Heart left ventricle (tissue), 16 donors: ENCODE data around the gene KLK7. TPM values are rescaled to one million over a fixed set of nuclear protein-coding genes. Genes with fewer than 3 reads are reported as not detected.

Experiments
- ATAC-seq, 4 donors: fragments of 200-7000 bp; cut with Tn5 transposase; one replicate each; pipeline ENCODE4 v1.9.1; 2020 to 2022; ENCODE audit warnings: moderate library complexity in 4 of 4, mild to moderate bottlenecking in 3 of 4, moderate number of reproducible peaks in 1 of 4
- DNase-seq, 5 donors: peaks; one replicate each; pipeline ENCODE4 v3.0.0-alpha.2; 2020
- H3K27ac ChIP-seq, 12 donors: fragments of 200-600 bp; sonication (generic) in 4 of 12; one replicate each; pipeline versions ENCODE4 v1.5.0 to v1.8.0; 2016 to 2022; ENCODE audit warnings: mild to moderate bottlenecking in 2 of 12
- H3K27me3 ChIP-seq, 9 donors: fragments of 200-600 bp; sonication (generic) in 2 of 9; one replicate each; pipeline versions ENCODE4 v1.5.1 to v1.8.0; 2016 to 2022; ENCODE audit warnings: mild to moderate bottlenecking in 3 of 9
- H3K36me3 ChIP-seq, 9 donors: fragments of 200-600 bp; sonication (generic) in 2 of 9; one replicate each; pipeline versions ENCODE4 v1.5.0 to v1.8.0; 2018 to 2022; ENCODE audit warnings: mild to moderate bottlenecking in 2 of 9
- H3K4me1 ChIP-seq, 12 donors: fragments of 200-600 bp; sonication (generic) in 4 of 12; one replicate each; pipeline versions ENCODE4 v1.5.0 to v1.8.0; 2016 to 2022; ENCODE audit warnings: mild to moderate bottlenecking in 3 of 12
- H3K4me3 ChIP-seq, 12 donors: fragments of 200-600 bp; sonication (generic) in 4 of 12; one replicate each; pipeline versions ENCODE4 v1.5.0 to v1.8.0; 2017 to 2022; ENCODE audit warnings: mild to moderate bottlenecking in 9 of 12, moderate library complexity in 4 of 12
- H3K9me3 ChIP-seq, 12 donors: fragments of 200-600 bp; sonication (generic) in 4 of 12; one replicate each; pipeline versions ENCODE4 v1.5.0 to v1.8.0; 2016 to 2022; ENCODE audit warnings: mild to moderate bottlenecking in 1 of 12
- CTCF ChIP-seq, 12 donors: fragments of 200-600 bp; sonication (generic) in 4 of 12; IDR thresholded peaks; one replicate each; pipeline versions ENCODE4 v1.5.0 to v1.8.0; 2018 to 2022; ENCODE audit warnings: antibody characterized with exemption in 12 of 12, mild to moderate bottlenecking in 5 of 12
- POLR2A ChIP-seq, 2 donors: fragments of 450-650 bp; IDR thresholded peaks; one replicate each; pipeline ENCODE4 v1.6.1; 2017; ENCODE audit warnings: antibody characterized with exemption in 2 of 2, mild to moderate bottlenecking in 2 of 2, moderate library complexity in 2 of 2
- WGBS, 4 donors: extraction: QIAGEN DNeasy Blood & Tissue Kit in 2 of 4; methylation state at CpG; one replicate each; pipeline versions ENCODE4 v1.1.5 to v1.1.7; 2013 to 2018; 5-methylcytosine and 5-hydroxymethylcytosine counted together
- intact Hi-C, 10 donors: fragments of 100-400 bp; cut with DNase I; formaldehyde crosslinking; loops; one replicate each; pipeline versions ENCODE4 v1.11.1 to v1.14.2; 2022
- long read RNA-seq, 3 donors: library from polyadenylated mRNA; unstranded; transcript quantifications; one replicate each; pipeline ENCODE4 v2.0.0, GENCODE V29; 2020 to 2021
- polyA plus RNA-seq, 2 donors: library from polyadenylated mRNA; stranded (reverse); fragments of 200-250 nt; gene quantifications; one replicate each; pipeline ENCODE4 v1.2.3, GENCODE V29; 2013
- total RNA-seq, 9 donors: library from RNA; depleted of rRNA in 2 of 9; stranded (reverse); fragments of >200 nt in 2 of 9; fragmentation: NEBNext Ultra II Directional in 3 of 9; extraction: Animal tissue kit (Norgen Biotek cat#: 25700) in 3 of 9; gene quantifications; one replicate each; pipeline versions ENCODE4 v1.1.0 to v1.2.4, GENCODE V29; 2016 to 2023
- donor health status: ischemic (EF 13 %, LVEDD 7.1; RV severe dilation, severe dysfunction).
- donor health status: healthy with polysubstance abuse.
- donor health status: DM: no; HTN: yes; CAD: no.
- donor health status: DM: no; HTN: no; CAD: no.
- donor health status: ischemic (EF 25% LVEDD 6.9; RV normal size, moderate dysfunction).
- donor health status: ischemic (EF 25% LVEDD 5.7; RV mildly dilated, moderate dysfunction).
- donor health status: healthy.
- donor health status: DM: yes; HTN: yes; CAD: no.
- donor health status: ischemic (EF 35%, LVEDD 5.7; RV mildly dilated, moderate dysfunction).
- donor health status: nonischemic (EF 11% LVEDD 7.7; RV severe dilation, severe dysfunction).
- donor health status: DM: yes; HTN: yes; CAD: no.
- donor health status: PGD.
- donor health status: ischemic (EF 29% LVEDD 5.4; RV normal size, mild dysfunction).
- donor health status: nonischemic (EF 23%, LVEDD 6.1; RV moderate dilation, normal function).

The KLK7 gene
- total RNA-seq (1 to 10 TPM in 1 of 9 donors, not detected in 8; 4.1 TPM), polyA plus RNA-seq (not detected)
- long read RNA-seq, donor 1: 0 reads
- long read RNA-seq, donor 2: 0 reads
- long read RNA-seq, donor 3: 0 reads

GRCh38 chr19:50983625-50984292, at the start of gene KLK7:
Gene KLK7 (minus strand): TSS chr19:50983917. CDS start chr19:50982399, 1,518 bp downstream.
- no peak within 1 kb of the TSS for H3K27ac ChIP-seq
- TF ChIP-seq POLR2A (IDR thresholded peaks at IDR 0.05) (no peak), CTCF (IDR thresholded peaks at IDR 0.05) (no peak)
- H3K9me3 ChIP-seq: peaks cover 0 to 2% (median 0%) of the 10 kb centered on the region in 12 donors
- DNase-seq (no peak), ATAC-seq (no peak)
- peaks cover 0 to 24% (median 11%) of the 10 kb centered on the region in 9 donors for H3K27me3 ChIP-seq
- no peaks in the 10 kb centered on the region for H3K36me3 ChIP-seq
- intact Hi-C loops: no loop called here
- H3K4me3 ChIP-seq: no peak within 1 kb of the TSS
- H3K4me1 ChIP-seq: no peaks in the 10 kb centered on the region
- WGBS, 4 donors: 14 to 20% (median 17%) methylated on average over 23 to 28 of the region's 28 CpGs

GRCh38 chr19:51031880-51032225, 48.1 kb upstream of the KLK7 start:
- TF ChIP-seq CTCF (IDR thresholded peaks at IDR 0.05): no peak
- TF ChIP-seq POLR2A (IDR thresholded peaks at IDR 0.05): no peak
- Histone ChIP-seq H3K9me3 (no peaks in the 10 kb centered on the region), H3K4me1 (peaks cover 0 to 2% (median 0%) of the 10 kb centered on the region in 12 donors), H3K27me3 (peaks cover 0 to 44% (median 5%) of the 10 kb centered on the region in 9 donors), H3K27ac (no peak overlapping the region), H3K4me3 (no peak overlapping the region), H3K36me3 (no peaks in the 10 kb centered on the region)
- DNase-seq (no peak), ATAC-seq (no peak)
- 87 to 91% (median 90%) methylated on average over 25 to 28 of the region's 28 CpGs for WGBS, 4 donors
- intact Hi-C loops: loop anchor here in 1 of 10 donors (5.0 kb wide), 1 partner anchor 50 kb away; the partner anchor contains the start of gene KLK14

DNA sequence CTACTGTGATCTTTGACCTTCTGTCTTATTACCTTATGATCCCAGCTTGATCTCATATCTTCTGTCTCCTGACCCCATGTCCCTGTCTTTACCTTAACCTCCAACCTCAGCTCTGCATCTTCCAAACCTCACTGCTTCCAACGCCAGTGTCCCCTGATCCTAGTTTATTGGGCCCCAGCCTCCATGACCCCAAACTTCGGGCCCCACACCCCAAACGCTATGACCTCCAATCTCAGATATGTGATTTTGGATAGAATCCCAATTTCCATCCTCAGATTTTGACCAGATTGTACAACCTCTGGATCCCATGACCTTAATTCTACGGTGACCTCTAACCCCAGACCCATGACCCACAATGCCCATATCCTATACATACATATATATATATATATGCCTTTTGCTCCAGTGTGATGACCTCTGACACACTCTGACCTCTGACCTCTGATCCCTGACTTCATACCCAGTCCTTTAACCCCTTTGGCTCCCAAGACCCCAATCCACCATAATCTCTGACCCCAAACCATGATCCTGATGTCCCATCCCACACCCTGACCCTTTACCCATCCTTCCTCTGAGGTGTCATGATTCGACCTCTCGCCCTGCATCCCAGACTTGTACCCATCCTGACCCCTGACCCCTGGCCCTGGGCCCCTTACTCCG, 47.6 kb upstream of the KLK7 start:
- Histone ChIP-seq H3K4me1 (peaks cover 0 to 2% (median 0%) of the 10 kb centered on the region in 12 donors), H3K4me3 (no peak overlapping the region), H3K27ac (no peak overlapping the region), H3K36me3 (no peaks in the 10 kb centered on the region), H3K27me3 (peaks cover 0 to 47% (median 6%) of the 10 kb centered on the region in 9 donors), H3K9me3 (no peaks in the 10 kb centered on the region)
- WGBS, 4 donors: 86 to 92% (median 88%) methylated on average over 7 of the region's 7 CpGs
- DNase-seq (no peak), ATAC-seq (no peak)
- TF ChIP-seq CTCF (IDR thresholded peaks at IDR 0.05) (no peak), POLR2A (IDR thresholded peaks at IDR 0.05) (no peak)
- intact Hi-C loops: loop anchor here in 1 of 10 donors (5.0 kb wide), 1 partner anchor 51 kb away; the partner anchor contains the start of gene KLK14

- Histone ChIP-seq H3K4me1 (peaks cover 0 to 6% (median 0%) of the 10 kb centered on the region in 12 donors), H3K9me3 (no peaks in the 10 kb centered on the region), H3K27me3 (peaks cover 0 to 50% (median 10%) of the 10 kb centered on the region in 9 donors), H3K4me3 (no peak overlapping the region), H3K27ac (no peak overlapping the region), H3K36me3 (no peaks in the 10 kb centered on the region)
- ATAC-seq (no peak), DNase-seq (no peak)
- TF ChIP-seq POLR2A (IDR thresholded peaks at IDR 0.05): no peak
- TF ChIP-seq CTCF (IDR thresholded peaks at IDR 0.05): no peak
- intact Hi-C loops: loop anchor here in 1 of 10 donors (5.0 kb wide), 1 partner anchor 52 kb away; the partner anchor contains the start of gene KLK14
- 73 to 80% (median 77%) methylated on average over 13 of the region's 13 CpGs for WGBS, 4 donors
Measured at GRCh38 chr19:51030631-51031030, 46.9 kb upstream of the KLK7 start.
